Mammary epithelial cell (primary cell): ENCODE measurements around the gene PNLIPRP1.

ENCODE experiments used
- CTCF ChIP-seq, 2 donors: IDR thresholded peaks in 1 of 2; conservative IDR thresholded peaks in 1 of 2; 2 replicates each; pipeline ENCODE4 v1.5.1; 2011 to 2012; ENCODE audit warnings: inconsistent platforms in 2 of 2, low read length in 2 of 2, mild to moderate bottlenecking in 2 of 2, control low read depth in 1 of 2, low read depth in 1 of 2; ENCODE audit not compliant: insufficient read depth in 1 of 2; ENCODE audit errors: extremely low read depth in 1 of 2
- EZH2 ChIP-seq: IDR thresholded peaks from 2 replicates; pipeline ENCODE4 v1.6.1; 2012; ENCODE audit warnings: low read length, inconsistent platforms, borderline replicate concordance

- TF ChIP-seq CTCF (conservative IDR thresholded peaks at IDR 0.05 in 1 of 2, IDR thresholded peaks at IDR 0.05 in 1 of 2; ENCODE audit: extremely low read depth in 1 of 2, insufficient read depth in 1 of 2, low read depth in 1 of 2, low read length in 2 of 2): no peak
- no peak for TF ChIP-seq EZH2
Observed at GRCh38 chr10:116646502-116646901, 55.7 kb downstream of the PNLIPRP1 start.
